Neuronal stem cell (in vitro differentiated cells): Measurements from ENCODE around the gene TRERF1.

Source experiments
- DNase-seq: peaks from one replicate; pipeline ENCODE4 v3.0.0-alpha.2; 2013; ENCODE audit warnings: low spot score
- H2AFZ ChIP-seq: one replicate; pipeline ENCODE4 v1.6.1; 2013; ENCODE audit warnings: mild to moderate bottlenecking, low read length, inconsistent platforms
- H2AK5ac ChIP-seq: 2 replicates; pipeline ENCODE4 v1.6.1; 2013; ENCODE audit warnings: low read depth, mild to moderate bottlenecking, inconsistent platforms, low read length, moderate library complexity, mixed read lengths
- H2BK120ac ChIP-seq: 2 replicates; pipeline ENCODE4 v1.6.1; 2013; ENCODE audit warnings: low read depth, mild to moderate bottlenecking, inconsistent platforms, low read length, moderate library complexity, mixed read lengths
- H2BK12ac ChIP-seq: one replicate; pipeline ENCODE4 v1.6.1; 2013; ENCODE audit warnings: low read length, inconsistent platforms
- H2BK15ac ChIP-seq: 2 replicates; pipeline ENCODE4 v1.6.1; 2013; ENCODE audit warnings: mild to moderate bottlenecking, low read length, inconsistent platforms, mixed read lengths
- H2BK5ac ChIP-seq: one replicate; pipeline ENCODE4 v1.6.1; 2013; ENCODE audit warnings: inconsistent platforms, mild to moderate bottlenecking, low read length, moderate library complexity
- H3K14ac ChIP-seq: one replicate; pipeline ENCODE4 v1.6.1; 2013; ENCODE audit warnings: low read length, inconsistent platforms
- H3K18ac ChIP-seq: 2 replicates; pipeline ENCODE4 v1.6.1; 2013; ENCODE audit warnings: low read length, inconsistent platforms
- H3K23ac ChIP-seq: 2 replicates; pipeline ENCODE4 v1.6.1; 2013; ENCODE audit warnings: low read depth, mild to moderate bottlenecking, mixed read lengths, low read length, inconsistent platforms; ENCODE audit not compliant: poor library complexity
- H3K27ac ChIP-seq: replicated peaks from 3 replicates; pipeline ENCODE4 v1.5.1; 2013; ENCODE audit warnings: low read length, inconsistent platforms
- H3K27me3 ChIP-seq, 3 experiments: 2 replicates each; pipeline ENCODE4 v1.6.1; 2013; ENCODE audit warnings: low read length in 3 of 3, mild to moderate bottlenecking in 2 of 3, inconsistent platforms in 1 of 3, low read depth in 1 of 3, mixed read lengths in 1 of 3, moderate library complexity in 1 of 3; ENCODE audit not compliant: control insufficient read depth in 3 of 3, insufficient read depth in 3 of 3
- H3K36me3 ChIP-seq, 2 donors: replicated peaks in 1 of 2; 2 replicates each; pipeline ENCODE4 v1.6.1; 2013; ENCODE audit warnings: low read length in 2 of 2; ENCODE audit not compliant: control insufficient read depth in 2 of 2, insufficient read depth in 2 of 2
- H3K4ac ChIP-seq: 2 replicates; pipeline ENCODE4 v1.6.1; 2013; ENCODE audit warnings: inconsistent platforms, mild to moderate bottlenecking, low read length, moderate library complexity
- H3K4me1 ChIP-seq, 2 donors: 1 replicate in 1 of 2; 2 replicates in 1 of 2; pipeline ENCODE4 v1.6.1; 2013; ENCODE audit warnings: low read length in 2 of 2, low read depth in 1 of 2; ENCODE audit not compliant: control insufficient read depth in 2 of 2, insufficient read depth in 1 of 2
- H3K4me2 ChIP-seq: one replicate; pipeline ENCODE4 v1.6.1; 2013; ENCODE audit warnings: mild to moderate bottlenecking, low read length, inconsistent platforms; ENCODE audit not compliant: insufficient read depth, poor library complexity, severe bottlenecking
- H3K4me3 ChIP-seq, 2 donors: 2 replicates each; pipeline ENCODE4 v1.5.1; 2013; ENCODE audit warnings: low read length in 2 of 2, mild to moderate bottlenecking in 2 of 2, inconsistent platforms in 1 of 2, moderate library complexity in 1 of 2
- H3K79me1 ChIP-seq: one replicate; pipeline ENCODE4 v1.6.1; 2013; ENCODE audit warnings: low read depth, mild to moderate bottlenecking, inconsistent platforms, low read length, moderate library complexity
- H3K9ac ChIP-seq: one replicate; pipeline ENCODE4 v1.6.1; 2013; ENCODE audit warnings: mild to moderate bottlenecking, low read depth, low read length, inconsistent platforms; ENCODE audit not compliant: poor library complexity
- H3K9me3 ChIP-seq, 2 donors: replicated peaks in 1 of 2; 2 replicates each; pipeline versions ENCODE3 to v1.6.1; 2013; ENCODE audit warnings: low read length in 2 of 2, mild to moderate bottlenecking in 2 of 2, inconsistent platforms in 1 of 2, low read depth in 1 of 2, mixed read lengths in 1 of 2, moderate library complexity in 1 of 2; ENCODE audit not compliant: control insufficient read depth in 2 of 2, insufficient read depth in 1 of 2
- H4K8ac ChIP-seq: one replicate; pipeline ENCODE4 v1.6.1; 2013; ENCODE audit warnings: low read depth, mild to moderate bottlenecking, inconsistent platforms, low read length, moderate library complexity
- H4K91ac ChIP-seq: one replicate; pipeline ENCODE4 v1.6.1; 2013; ENCODE audit warnings: low read length, low read depth, mild to moderate bottlenecking, inconsistent platforms; ENCODE audit not compliant: poor library complexity
- whole genome bisulfite sequencing, 2 donors: extraction: QIAGEN DNeasy Blood & Tissue Kit; methylation state at CpG; one replicate each; pipeline ENCODE4 v1.1.7; 2013; ENCODE audit warnings: missing lambda C conversion rate in 2 of 2, mixed read lengths in 1 of 2; ENCODE audit not compliant: insufficient read length in 2 of 2, insufficient replicate concordance in 1 of 2; ENCODE audit errors: extremely low coverage in 2 of 2; 5-methylcytosine and 5-hydroxymethylcytosine counted together

The TRERF1 gene

DNA sequence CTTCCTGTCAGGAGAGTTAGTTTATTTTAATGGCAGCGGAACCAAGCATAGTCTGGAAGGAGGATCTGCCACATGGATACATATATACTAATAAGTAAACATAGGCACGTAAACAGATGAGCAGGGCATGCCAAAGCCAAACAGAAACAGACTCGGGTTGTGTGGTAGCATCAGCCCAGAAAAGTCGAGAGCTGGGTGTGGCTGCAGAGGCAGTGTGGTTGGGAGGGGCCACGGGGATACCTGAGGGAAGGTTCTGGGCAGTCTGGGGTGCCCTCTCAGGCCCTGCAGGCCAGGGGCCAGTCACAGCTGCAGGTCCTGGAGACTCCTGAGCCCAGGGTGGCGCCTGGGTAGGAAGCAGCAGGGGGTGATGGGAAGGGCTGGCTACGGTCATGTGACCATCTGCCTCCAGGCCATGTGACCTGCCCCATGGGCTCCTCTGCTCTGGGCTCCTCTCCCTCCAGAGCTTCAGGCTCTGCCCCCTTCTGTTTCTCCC, 191.3 kb downstream of the TRERF1 start:
- no peak overlapping the region for H3K4me2 ChIP-seq
- H3K36me3 ChIP-seq, result peaks cover 4 to 47% of the 10 kb centered on the region in 2 donors
- no peak overlapping the region for H3K27ac ChIP-seq
- H2BK5ac ChIP-seq, result no peak overlapping the region
- no peak for DNase-seq
- H3K4me3 ChIP-seq, result no peak overlapping the region
- no peaks in the 10 kb centered on the region for H3K9me3 ChIP-seq
- no peak overlapping the region for H2BK12ac ChIP-seq
- H3K18ac ChIP-seq, result peak overlapping the region; percentile 5
- H3K9ac ChIP-seq, result no peak overlapping the region
- no peak overlapping the region for H4K8ac ChIP-seq
- H3K4me1 ChIP-seq, result peaks cover 0 to 5% of the 10 kb centered on the region in 2 donors
- peak overlapping the region; percentile 76 for H2AK5ac ChIP-seq
- H2BK15ac ChIP-seq, result peak overlapping the region; percentile 19
- H4K91ac ChIP-seq, result no peak overlapping the region
- H3K27me3 ChIP-seq, result no peaks in the 10 kb centered on the region
- H2AFZ ChIP-seq, result no peak overlapping the region
- no peaks in the 10 kb centered on the region for H3K79me1 ChIP-seq
- no peak overlapping the region for H3K23ac ChIP-seq
- H3K4ac ChIP-seq, result no peak overlapping the region
- WGBS, 2 donors, result no CpG with 5 or more reads among the region's 7 CpGs
- no peak overlapping the region for H2BK120ac ChIP-seq
- H3K14ac ChIP-seq, result no peak overlapping the region

DNA sequence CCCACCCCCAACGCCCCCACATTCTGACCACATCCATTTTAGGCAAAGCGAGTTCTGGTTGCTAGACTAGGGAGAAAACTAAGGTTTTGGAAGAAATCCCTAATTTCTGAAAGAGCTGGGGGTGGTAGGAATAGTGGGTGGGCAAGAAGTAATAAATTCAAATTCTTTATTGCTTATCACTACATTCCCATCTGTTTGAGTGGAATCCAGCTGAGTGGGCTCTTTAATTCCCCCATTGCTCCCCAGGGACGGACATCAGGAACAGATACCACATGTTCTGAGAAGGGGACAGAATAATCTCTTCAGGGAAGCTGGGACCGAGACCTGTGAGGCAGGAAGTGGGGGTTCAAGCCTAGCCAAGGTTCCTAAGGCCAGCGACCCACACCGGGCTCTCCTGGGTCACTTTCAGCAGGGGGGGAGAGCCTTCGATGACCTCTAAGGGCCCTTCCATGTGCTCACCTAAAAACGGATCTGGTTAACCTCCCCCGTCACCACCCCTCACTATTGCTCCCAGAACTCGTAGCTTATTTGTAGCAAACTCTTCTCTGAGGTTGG, 191.8 kb downstream of the TRERF1 start:
- Histone ChIP-seq H2BK12ac (no peak overlapping the region), H3K79me1 (no peaks in the 10 kb centered on the region), H2BK5ac (no peak overlapping the region), H4K91ac (no peak overlapping the region), H3K4me3 (no peak overlapping the region), H4K8ac (no peak overlapping the region), H3K9me3 (no peaks in the 10 kb centered on the region), H3K27ac (no peak overlapping the region), H3K36me3 (peaks cover 6 to 52% of the 10 kb centered on the region in 2 donors), H2AK5ac (no peak overlapping the region), H3K18ac (no peak overlapping the region), H2AFZ (no peak overlapping the region), H3K27me3 (no peaks in the 10 kb centered on the region), H2BK15ac (no peak overlapping the region), H3K4me2 (no peak overlapping the region), H3K4ac (no peak overlapping the region), H2BK120ac (no peak overlapping the region), H3K14ac (no peak overlapping the region), H3K4me1 (peaks cover 0 to 5% of the 10 kb centered on the region in 2 donors), H3K23ac (no peak overlapping the region), H3K9ac (no peak overlapping the region)
- DNase-seq, result no peak
- no CpG with 5 or more reads among the region's 10 CpGs for WGBS, 2 donors

DNA sequence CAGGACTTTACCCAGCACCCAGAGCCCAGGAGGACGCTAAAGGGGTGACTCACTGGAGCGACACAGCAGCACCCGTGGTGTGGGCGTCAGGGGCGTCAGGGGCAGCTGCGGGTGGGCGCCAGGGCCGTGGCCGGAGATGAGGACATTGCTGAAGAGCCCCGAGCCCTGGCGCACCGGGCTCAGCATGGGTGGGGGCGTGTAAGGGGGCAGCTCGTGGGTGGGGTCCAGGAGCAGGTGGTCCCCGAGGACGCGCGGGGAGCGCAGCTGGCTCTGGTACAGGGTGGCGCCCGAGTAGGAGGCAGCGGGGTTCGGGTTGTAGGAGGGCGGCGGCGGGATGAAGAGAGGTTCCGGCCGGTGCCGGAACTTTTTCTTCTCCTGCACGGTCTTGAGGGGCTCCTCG, 192.4 kb downstream of the TRERF1 start:
- DNase-seq, result no peak
- H3K4me1 ChIP-seq, result peaks cover 0 to 5% of the 10 kb centered on the region in 2 donors
- no peak overlapping the region for H3K14ac ChIP-seq
- H2BK120ac ChIP-seq, result no peak overlapping the region
- H2AK5ac ChIP-seq, result no peak overlapping the region
- H3K4me3 ChIP-seq, result no peak overlapping the region
- no peak overlapping the region for H3K4me2 ChIP-seq
- no peak overlapping the region for H2BK15ac ChIP-seq
- H3K9me3 ChIP-seq, result no peaks in the 10 kb centered on the region
- H3K36me3 ChIP-seq, result peaks cover 13 to 58% of the 10 kb centered on the region in 2 donors
- H3K18ac ChIP-seq, result no peak overlapping the region
- H3K4ac ChIP-seq, result no peak overlapping the region
- no peak overlapping the region for H4K91ac ChIP-seq
- H2BK5ac ChIP-seq, result no peak overlapping the region
- H3K79me1 ChIP-seq, result no peaks in the 10 kb centered on the region
- no peak overlapping the region for H3K27ac ChIP-seq
- no peak overlapping the region for H4K8ac ChIP-seq
- no CpG with 5 or more reads among the region's 31 CpGs for WGBS, 2 donors
- H2AFZ ChIP-seq, result no peak overlapping the region
- no peak overlapping the region for H3K9ac ChIP-seq
- H2BK12ac ChIP-seq, result no peak overlapping the region
- H3K23ac ChIP-seq, result peak overlapping the region; percentile 13
- no peaks in the 10 kb centered on the region for H3K27me3 ChIP-seq

DNA sequence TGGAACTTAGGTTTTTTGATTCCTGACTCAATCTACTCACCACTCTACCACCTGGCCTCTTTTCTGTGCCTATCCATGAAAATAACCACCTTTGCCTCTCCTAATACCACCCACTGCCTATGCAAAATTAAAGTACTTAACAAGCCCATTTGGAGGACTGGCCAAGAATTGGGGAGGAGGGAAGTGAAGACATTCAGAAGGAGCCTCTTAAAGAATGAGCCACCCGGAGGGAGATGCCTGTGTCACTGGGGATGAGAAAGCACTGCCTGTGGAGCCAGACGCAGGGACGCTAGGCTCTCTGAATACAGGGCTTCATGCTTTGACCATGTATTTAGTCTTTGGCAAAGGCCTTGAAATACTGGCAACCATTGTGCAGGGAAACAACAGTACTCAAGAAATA, 194.1 kb downstream of the TRERF1 start:
- no peak overlapping the region for H3K23ac ChIP-seq
- H3K9me3 ChIP-seq, result no peaks in the 10 kb centered on the region
- H3K79me1 ChIP-seq, result no peaks in the 10 kb centered on the region
- H3K27ac ChIP-seq, result no peak overlapping the region
- H3K18ac ChIP-seq, result no peak overlapping the region
- no peak overlapping the region for H4K8ac ChIP-seq
- H2BK5ac ChIP-seq, result no peak overlapping the region
- no peak for DNase-seq
- no peak overlapping the region for H4K91ac ChIP-seq
- H3K36me3 ChIP-seq, result peaks cover 13 to 63% of the 10 kb centered on the region in 2 donors
- H3K27me3 ChIP-seq, result no peaks in the 10 kb centered on the region
- H2BK15ac ChIP-seq, result no peak overlapping the region
- no peak overlapping the region for H3K14ac ChIP-seq
- no peak overlapping the region for H2BK120ac ChIP-seq
- no peak overlapping the region for H3K4me3 ChIP-seq
- no peak overlapping the region for H2AFZ ChIP-seq
- H3K4ac ChIP-seq, result no peak overlapping the region
- peaks cover 0 to 3% of the 10 kb centered on the region in 2 donors for H3K4me1 ChIP-seq
- no peak overlapping the region for H3K9ac ChIP-seq
- no peak overlapping the region for H3K4me2 ChIP-seq
- no peak overlapping the region for H2BK12ac ChIP-seq
- no peak overlapping the region for H2AK5ac ChIP-seq
- no CpG with 5 or more reads among the region's 3 CpGs for WGBS, 2 donors
